LNCAP (cell line): ENCODE results near the gene KCNIP2.

ENCODE experiments used
- TF ChIP-seq, protein P1 (sequence below): fragments of 450-650 bp; IDR thresholded peaks from 2 replicates; pipeline ENCODE4 v1.5.1; 2017; ENCODE audit warnings: mild to moderate bottlenecking

KCNIP2 gene

GRCh38 chr10:101848408-101848807 is 4.8 kb upstream of the KCNIP2 start:
- TF ChIP-seq, protein P1, sequence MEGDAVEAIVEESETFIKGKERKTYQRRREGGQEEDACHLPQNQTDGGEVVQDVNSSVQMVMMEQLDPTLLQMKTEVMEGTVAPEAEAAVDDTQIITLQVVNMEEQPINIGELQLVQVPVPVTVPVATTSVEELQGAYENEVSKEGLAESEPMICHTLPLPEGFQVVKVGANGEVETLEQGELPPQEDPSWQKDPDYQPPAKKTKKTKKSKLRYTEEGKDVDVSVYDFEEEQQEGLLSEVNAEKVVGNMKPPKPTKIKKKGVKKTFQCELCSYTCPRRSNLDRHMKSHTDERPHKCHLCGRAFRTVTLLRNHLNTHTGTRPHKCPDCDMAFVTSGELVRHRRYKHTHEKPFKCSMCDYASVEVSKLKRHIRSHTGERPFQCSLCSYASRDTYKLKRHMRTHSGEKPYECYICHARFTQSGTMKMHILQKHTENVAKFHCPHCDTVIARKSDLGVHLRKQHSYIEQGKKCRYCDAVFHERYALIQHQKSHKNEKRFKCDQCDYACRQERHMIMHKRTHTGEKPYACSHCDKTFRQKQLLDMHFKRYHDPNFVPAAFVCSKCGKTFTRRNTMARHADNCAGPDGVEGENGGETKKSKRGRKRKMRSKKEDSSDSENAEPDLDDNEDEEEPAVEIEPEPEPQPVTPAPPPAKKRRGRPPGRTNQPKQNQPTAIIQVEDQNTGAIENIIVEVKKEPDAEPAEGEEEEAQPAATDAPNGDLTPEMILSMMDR, result no peak

DNA sequence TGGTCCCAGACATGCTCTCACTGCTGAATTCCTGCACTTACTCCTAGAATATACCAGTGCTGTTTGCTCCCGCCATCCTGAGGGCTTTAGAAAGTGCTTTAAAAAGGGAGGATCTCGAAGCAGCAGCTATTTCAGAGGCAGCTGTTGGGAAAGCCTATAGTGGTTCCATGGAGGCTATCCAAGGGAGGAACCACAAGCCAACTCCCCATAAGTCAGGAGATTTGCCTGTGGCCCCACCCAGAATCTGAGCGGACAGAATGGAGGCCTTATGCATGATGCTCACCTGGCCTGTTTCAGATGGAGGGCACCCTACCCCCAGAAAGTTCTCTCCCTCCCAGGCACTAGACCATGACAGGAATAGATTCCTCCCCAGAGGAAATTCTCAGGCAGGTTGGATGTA is 2.3 kb upstream of the KCNIP2 start:
- TF ChIP-seq, protein P1, result no peak

GRCh38 chr10:101841826-101842225 is 1.8 kb downstream of the KCNIP2 start:
- TF ChIP-seq, protein P1, result no peak

DNA sequence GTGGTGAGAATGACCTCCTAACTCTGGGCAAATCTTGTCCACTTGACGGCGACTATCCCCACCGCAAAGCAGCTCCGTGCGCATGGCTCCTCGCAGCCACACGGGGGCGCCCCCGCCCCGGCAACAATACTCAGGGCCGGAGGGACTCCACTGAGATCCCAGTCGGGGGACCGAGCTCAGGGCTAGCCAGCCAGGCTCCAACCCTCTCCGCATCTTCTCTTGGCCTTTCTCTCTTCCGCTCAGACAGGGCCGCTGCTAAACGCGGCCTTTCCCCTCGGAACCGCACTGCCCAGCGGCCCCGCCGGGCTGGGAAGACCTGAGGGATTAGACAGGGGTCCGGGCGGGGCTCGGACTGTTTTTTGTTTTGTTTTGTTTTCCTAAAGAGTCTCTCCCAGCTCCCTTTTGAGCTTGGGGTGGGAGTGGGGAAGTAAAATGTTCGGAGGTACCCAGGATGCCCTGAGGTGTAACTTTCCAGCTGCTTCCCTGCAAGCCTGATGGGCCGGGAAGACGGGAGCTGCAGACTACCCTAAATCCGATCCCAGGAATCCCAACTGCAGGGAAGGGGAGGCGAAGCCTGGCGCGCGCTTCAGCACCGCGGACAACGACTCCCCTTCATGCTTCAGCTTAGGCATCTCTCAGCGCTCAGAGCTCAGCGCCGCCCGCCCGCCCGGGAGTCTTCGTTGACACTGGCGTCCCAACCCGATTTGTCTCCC is 2.7 kb downstream of the KCNIP2 start:
- TF ChIP-seq, protein P1, result peak; percentile 98

DNA sequence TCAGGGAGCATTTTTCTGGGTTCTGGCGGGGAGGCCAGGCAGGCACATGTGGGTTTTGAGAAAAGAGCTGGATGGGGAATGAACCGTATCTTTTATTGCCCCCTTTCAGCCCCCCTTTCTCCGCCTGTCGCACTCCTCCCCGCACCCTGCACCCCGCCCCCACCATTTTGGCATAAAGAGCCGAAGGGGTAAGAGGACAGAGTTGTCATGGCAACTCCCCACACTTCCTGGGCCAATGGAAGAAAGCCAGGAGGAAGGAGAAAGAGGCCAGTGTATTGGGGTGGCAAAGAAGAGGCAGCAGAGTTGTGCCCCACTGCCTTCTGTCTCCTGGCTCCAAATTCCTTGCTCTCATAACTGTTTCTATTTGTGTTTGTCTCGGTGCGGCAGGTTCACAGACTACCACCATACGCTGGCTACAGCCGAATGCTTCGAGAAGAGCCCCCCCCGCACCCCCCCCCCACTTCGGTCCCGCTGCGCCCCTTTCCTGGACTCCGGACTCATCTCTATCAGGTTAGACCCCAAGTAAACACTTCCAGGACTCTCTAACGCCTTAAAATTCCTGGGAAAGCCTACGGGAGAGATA is 3.4 kb downstream of the KCNIP2 start:
- TF ChIP-seq, protein P1, result no peak

DNA sequence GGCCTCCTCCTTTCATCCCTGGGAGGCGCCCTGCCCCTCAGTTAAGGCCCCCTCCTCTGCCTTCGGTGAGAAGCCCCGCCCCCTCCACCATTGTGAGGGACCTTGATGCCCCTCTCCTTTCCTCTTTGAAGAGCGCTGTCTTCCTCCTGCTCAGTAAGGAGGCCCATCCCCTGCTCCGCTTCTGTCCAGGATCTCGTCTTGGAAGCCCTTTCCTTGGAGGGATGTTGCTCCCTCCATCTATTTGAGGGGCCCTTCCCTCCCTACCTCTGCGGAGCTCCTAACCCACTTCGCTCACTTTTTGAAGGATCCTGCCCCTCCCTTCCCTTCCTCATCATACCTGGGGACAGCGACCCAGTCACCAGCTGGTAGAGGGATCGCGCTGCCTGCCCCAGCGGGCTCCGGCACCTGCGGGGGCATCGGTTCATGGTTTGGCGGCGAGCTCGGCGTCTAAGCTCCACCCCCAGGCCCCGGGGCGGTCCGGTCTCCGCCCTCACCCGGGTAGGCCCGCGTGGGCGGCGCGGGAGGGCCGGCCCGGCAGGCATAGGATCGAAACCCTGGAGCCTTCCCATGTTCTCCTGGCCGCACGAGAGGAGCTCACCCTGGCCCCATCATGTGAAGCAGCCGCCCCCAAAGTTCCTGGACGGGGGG is 4.1 kb downstream of the KCNIP2 start:
- TF ChIP-seq, protein P1, result no peak

GRCh38 chr10:101839002-101839401 is 4.6 kb downstream of the KCNIP2 start:
- TF ChIP-seq, protein P1, result no peak
